T-helper 2 cell (primary cell): ENCODE results near the gene SERPINA6.
"Not testable (repeated sequence)": the region's sequence is repeated elsewhere in the genome, so short reads cannot be mapped to it uniquely, and the experiment has no call there.

Experiments
- DNase-seq, 5 experiments: peaks; one replicate each; pipeline versions ENCODE4 v3.0.0 to v3.0.0-alpha.2; 2012 to 2022

SERPINA6 gene

GRCh38 chr14:94291159-94291905 lies 31.8 kb downstream of the SERPINA6 start:
- no peak for DNase-seq

GRCh38 chr14:94290197-94290596 lies 32.9 kb downstream of the SERPINA6 start:
- DNase-seq = no peak

- no peak for DNase-seq
Observed at GRCh38 chr14:94288610-94289465, 34.3 kb downstream of the SERPINA6 start.

- no peak for DNase-seq
Observed at GRCh38 chr14:94285158-94285557, 38.0 kb downstream of the SERPINA6 start.

GRCh38 chr14:94284221-94284620 lies 38.9 kb downstream of the SERPINA6 start:
- no peak for DNase-seq

- no peak for DNase-seq
Observed at GRCh38 chr14:94282991-94283723, 40.0 kb downstream of the SERPINA6 start.

GRCh38 chr14:94278731-94279130 lies 44.4 kb downstream of the SERPINA6 start:
- no peak for DNase-seq

GRCh38 chr14:94276898-94277561 lies 46.1 kb downstream of the SERPINA6 start:
- not testable (repeated sequence) for DNase-seq

GRCh38 chr14:94269156-94269555 lies 54.0 kb downstream of the SERPINA6 start:
- no peak for DNase-seq

- not testable (repeated sequence) for DNase-seq
Observed at GRCh38 chr14:94268582-94268981, 54.6 kb downstream of the SERPINA6 start.

- DNase-seq = no peak
Observed at GRCh38 chr14:94267352-94267751, 55.8 kb downstream of the SERPINA6 start.

GRCh38 chr14:94264195-94264594 lies 58.9 kb downstream of the SERPINA6 start:
- not testable (repeated sequence) for DNase-seq
